ENCODE measurements around the gene RUFY1.

DNA sequence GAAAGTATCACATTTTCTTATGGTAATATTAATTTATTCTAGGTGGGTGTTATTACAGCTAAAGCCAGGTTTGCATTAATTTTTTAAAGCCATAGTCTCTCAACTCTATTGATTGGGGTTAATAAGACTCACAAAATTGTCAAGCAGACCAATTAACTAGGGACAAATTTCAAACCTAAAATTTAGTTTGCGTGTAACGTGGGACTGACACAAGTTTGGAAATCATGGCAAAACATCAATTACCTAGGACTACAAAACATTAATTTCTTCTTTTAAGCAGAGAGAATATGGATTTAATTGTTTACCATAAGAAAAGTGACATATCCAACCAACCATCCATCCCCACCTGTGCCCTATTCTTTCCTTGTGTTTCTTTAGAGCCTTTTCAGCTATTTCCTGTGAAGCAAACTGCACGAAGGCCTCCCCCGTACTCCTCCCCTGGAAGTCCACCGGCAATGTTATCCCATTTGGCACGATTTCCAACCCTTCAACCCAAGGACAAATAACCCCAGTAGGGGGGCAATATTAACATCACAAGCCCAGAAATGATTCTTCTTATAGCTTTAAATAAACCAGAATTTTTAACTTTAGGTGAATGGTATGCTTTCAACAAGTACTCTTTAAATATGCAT is 68.7 kb downstream of the RUFY1 start:
- TF ChIP-seq, protein P1, sequence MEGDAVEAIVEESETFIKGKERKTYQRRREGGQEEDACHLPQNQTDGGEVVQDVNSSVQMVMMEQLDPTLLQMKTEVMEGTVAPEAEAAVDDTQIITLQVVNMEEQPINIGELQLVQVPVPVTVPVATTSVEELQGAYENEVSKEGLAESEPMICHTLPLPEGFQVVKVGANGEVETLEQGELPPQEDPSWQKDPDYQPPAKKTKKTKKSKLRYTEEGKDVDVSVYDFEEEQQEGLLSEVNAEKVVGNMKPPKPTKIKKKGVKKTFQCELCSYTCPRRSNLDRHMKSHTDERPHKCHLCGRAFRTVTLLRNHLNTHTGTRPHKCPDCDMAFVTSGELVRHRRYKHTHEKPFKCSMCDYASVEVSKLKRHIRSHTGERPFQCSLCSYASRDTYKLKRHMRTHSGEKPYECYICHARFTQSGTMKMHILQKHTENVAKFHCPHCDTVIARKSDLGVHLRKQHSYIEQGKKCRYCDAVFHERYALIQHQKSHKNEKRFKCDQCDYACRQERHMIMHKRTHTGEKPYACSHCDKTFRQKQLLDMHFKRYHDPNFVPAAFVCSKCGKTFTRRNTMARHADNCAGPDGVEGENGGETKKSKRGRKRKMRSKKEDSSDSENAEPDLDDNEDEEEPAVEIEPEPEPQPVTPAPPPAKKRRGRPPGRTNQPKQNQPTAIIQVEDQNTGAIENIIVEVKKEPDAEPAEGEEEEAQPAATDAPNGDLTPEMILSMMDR (IDR thresholded peaks at IDR 0.05): no peak
- TF ChIP-seq POLR2AphosphoS5 (IDR thresholded peaks at IDR 0.05): no peak
- no peak for TF ChIP-seq POLR2A (IDR thresholded peaks at IDR 0.05)
- TF ChIP-seq EP300 (IDR thresholded peaks at IDR 0.05; ENCODE audit: low read depth): no peak

All from transverse colon (tissue), 4 donors.